ENCODE measurements around the gene VMP1. TPM values are rescaled to one million over a fixed set of nuclear protein-coding genes. Genes with fewer than 3 reads are reported as not detected.
"Not testable (repeated sequence)": the region's sequence is repeated elsewhere in the genome, so short reads cannot be mapped to it uniquely, and the experiment has no call there.

The VMP1 gene
- polyA plus RNA-seq, 3 donors: 53.2 to 143 (median 55.5) TPM

- 84 to 93% (median 90%) methylated on average over 13 of the region's 13 CpGs for WGBS, 3 donors
Measured at GRCh38 chr17:59842901-59843652, 135.6 kb downstream of the VMP1 start.

GRCh38 chr17:59844884-59845594 lies 137.6 kb downstream of the VMP1 start:
- peak overlapping the region; percentile 42 for H3K27ac ChIP-seq (ENCODE audit: low read depth, low read length)
- 58 to 87% (median 76%) methylated on average over 3 of the region's 3 CpGs for WGBS, 3 donors

More at GRCh38 chr17:59842901-59843652, 135.6 kb downstream of the VMP1 start:
- H3K27ac ChIP-seq (ENCODE audit: low read depth, low read length): peak overlapping the region; percentile 42

- WGBS, 3 donors: 26 to 43% (median 39%) methylated on average over 3 of the region's 3 CpGs
- peak overlapping the region; percentile 42 for H3K27ac ChIP-seq (ENCODE audit: low read depth, low read length)
Measured at GRCh38 chr17:59845595-59846393, 138.3 kb downstream of the VMP1 start.

- 29 to 38% (median 33%) methylated on average over 7 of the region's 7 CpGs for WGBS, 3 donors
- no peak overlapping the region for H3K27ac ChIP-seq (ENCODE audit: low read depth, low read length)
Measured at GRCh38 chr17:59846394-59847165, 139.1 kb downstream of the VMP1 start.

- H3K27ac ChIP-seq (ENCODE audit: low read depth, low read length): no peak overlapping the region
- 54 to 95% (median 92%) methylated on average over 6 of the region's 6 CpGs for WGBS, 3 donors
Measured at GRCh38 chr17:59848385-59848668, 140.9 kb downstream of the VMP1 start.

GRCh38 chr17:59848778-59849177 lies 141.3 kb downstream of the VMP1 start:
- WGBS, 3 donors: 32 to 72% (median 41%) methylated on average over 7 of the region's 7 CpGs
- H3K27ac ChIP-seq (ENCODE audit: low read depth, low read length): no peak overlapping the region

GRCh38 chr17:59850311-59850710 lies 142.9 kb downstream of the VMP1 start:
- 84 to 96% (median 89%) methylated on average over 15 of the region's 15 CpGs for WGBS, 3 donors
- H3K27ac ChIP-seq (ENCODE audit: low read depth, low read length): not testable (repeated sequence)

- 40 to 60% (median 48%) methylated on average over 14 of the region's 14 CpGs for WGBS, 3 donors
- H3K27ac ChIP-seq (ENCODE audit: low read depth, low read length): no peak overlapping the region
Measured at GRCh38 chr17:59851439-59852375, 144.3 kb downstream of the VMP1 start.

GRCh38 chr17:59852847-59853167 lies 145.4 kb downstream of the VMP1 start:
- H3K27ac ChIP-seq (ENCODE audit: low read depth, low read length): not testable (repeated sequence)
- WGBS, 3 donors: 94 to 97% (median 97%) methylated on average over 7 of the region's 7 CpGs

- 51 to 75% (median 63%) methylated on average over 14 of the region's 14 CpGs for WGBS, 3 donors
- H3K27ac ChIP-seq (ENCODE audit: low read depth, low read length): no peak overlapping the region
Measured at GRCh38 chr17:59853168-59853918, 145.9 kb downstream of the VMP1 start.

- not testable (repeated sequence) for H3K27ac ChIP-seq (ENCODE audit: low read depth, low read length)
- 95 to 98% (median 96%) methylated on average over 10 of the region's 10 CpGs for WGBS, 3 donors
Measured at GRCh38 chr17:59853919-59854729, 146.7 kb downstream of the VMP1 start.

- no peak overlapping the region for H3K27ac ChIP-seq (ENCODE audit: low read depth, low read length)
Measured at GRCh38 chr17:59856859-59857794, 149.7 kb downstream of the VMP1 start.

GRCh38 chr17:59858167-59858816 lies 150.8 kb downstream of the VMP1 start:
- H3K27ac ChIP-seq (ENCODE audit: low read depth, low read length): no peak overlapping the region
- WGBS, 3 donors: 70 to 74% (median 73%) methylated on average over 5 of the region's 5 CpGs

More at GRCh38 chr17:59856859-59857794, 149.7 kb downstream of the VMP1 start:
- WGBS, 3 donors: 49 to 94% (median 92%) methylated on average over 3 of the region's 3 CpGs

GRCh38 chr17:59858932-59859331 lies 151.5 kb downstream of the VMP1 start:
- no peak overlapping the region for H3K27ac ChIP-seq (ENCODE audit: low read depth, low read length)
- WGBS, 3 donors: 55 to 68% (median 57%) methylated on average over 3 of the region's 3 CpGs

All from adipose tissue (tissue), 3 donors.